ENCODE data around the gene PAQR5. TPM values are rescaled to one million over a fixed set of nuclear protein-coding genes. Genes with fewer than 3 reads are reported as not detected.
A peak's percentile ranks its signal among the peaks of the same experiment; 100 is the strongest.

Gene PAQR5
- total RNA-seq, 4 donors from 2014 or later: 19.4 to 30.5 (median 24.5) TPM

GRCh38 chr15:69454953-69455352 is 156.2 kb downstream of the PAQR5 start:
- Histone ChIP-seq H3K27me3 (no peaks in the 10 kb centered on the region), H3K9me3 (no peaks in the 10 kb centered on the region), H3K36me3 (peaks cover 0 to 31% (median 0%) of the 10 kb centered on the region in 3 donors), H3K4me3 (peak overlapping the region in 1 of 4 donors; percentile 60), H3K27ac (no peak overlapping the region), H3K4me1 (peaks cover 0 to 18% (median 6%) of the 10 kb centered on the region in 4 donors)
- DNase-seq: no peak
- TF ChIP-seq CTCF (IDR thresholded peaks at IDR 0.05): no peak
- TF ChIP-seq POLR2A (IDR thresholded peaks at IDR 0.05): no peak

- H3K4me1 ChIP-seq: peaks cover 0 to 25% (median 6%) of the 10 kb centered on the region in 4 donors
- TF ChIP-seq CTCF (IDR thresholded peaks at IDR 0.05) (no peak), POLR2A (IDR thresholded peaks at IDR 0.05) (no peak)
These were observed 157.8 kb downstream of the PAQR5 start for GRCh38 chr15:69456208-69457166.

More at GRCh38 chr15:69456208-69457166, 157.8 kb downstream of the PAQR5 start:
- DNase-seq: no peak
- no peaks in the 10 kb centered on the region for H3K27me3 ChIP-seq
- peaks cover 0 to 31% (median 0%) of the 10 kb centered on the region in 3 donors for H3K36me3 ChIP-seq
- no peak overlapping the region for H3K4me3 ChIP-seq
- H3K27ac ChIP-seq: no peak overlapping the region
- H3K9me3 ChIP-seq: no peaks in the 10 kb centered on the region

Other genes with a start within 250 kb of the PAQR5 start
- gene GLCE, start 138.3 kb upstream of the PAQR5 start, total RNA-seq: 10 to 100 TPM; 33.8 to 50.7 (median 43.8) TPM
- 10 to 100 TPM in 1 of 4 donors, 1 to 10 TPM in 3; 2.2 to 33.8 (median 6.0) TPM for gene KIF23, start 115.4 kb downstream of the PAQR5 start, total RNA-seq
- gene RPLP1, start 153.9 kb downstream of the PAQR5 start, total RNA-seq: 100 to 1,000 TPM; 245 to 770 (median 386) TPM